ENCODE results near the gene ACSL5.

DNA sequence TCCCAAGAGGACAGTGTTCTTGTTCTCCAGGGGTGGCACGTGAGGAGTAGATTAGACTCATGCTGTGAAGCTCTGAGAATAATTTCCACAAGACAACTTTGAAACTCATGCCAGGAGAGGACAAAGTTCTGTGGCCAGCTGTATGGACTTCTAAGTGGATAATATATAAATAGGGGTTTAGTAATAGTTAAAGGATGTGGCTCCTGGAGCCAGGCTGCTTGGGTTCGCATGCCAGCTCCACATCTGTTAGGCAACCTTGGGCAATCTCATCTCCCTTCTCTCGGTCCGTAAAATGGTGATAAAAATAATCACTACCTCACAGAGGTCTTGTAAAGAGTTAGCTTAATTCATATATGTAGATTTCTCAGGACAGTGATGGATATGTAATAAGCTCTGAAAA, 35.8 kb downstream of the ACSL5 start:
- no peak for TF ChIP-seq CTCF (IDR thresholded peaks at IDR 0.05)
- no peak for TF ChIP-seq POLR2A (IDR thresholded peaks at IDR 0.05)
